Ureter (tissue), 1 donor: Measurements from ENCODE around the gene LAMA5. TPM values are rescaled to one million over a fixed set of nuclear protein-coding genes. Genes with fewer than 3 reads are reported as not detected.

Source experiments
- DNase-seq: peaks from one replicate; pipeline ENCODE4 v3.0.0-alpha.2; 2020; ENCODE audit warnings: low spot score
- total RNA-seq: library from RNA; stranded (reverse); gene quantifications from one replicate; pipeline ENCODE4 v1.2.4, GENCODE V29; 2023
- donor health status: DM: yes; HTN: yes; CAD: no.

The LAMA5 gene
- total RNA-seq, 1 donor from 2014 or later, result 433 TPM

- DNase-seq, result no peak
These were observed 6.0 kb downstream of the LAMA5 start for GRCh38 chr20:62360854-62361798.

- DNase-seq, result no peak
These were observed 7.5 kb downstream of the LAMA5 start for GRCh38 chr20:62359491-62360121.

GRCh38 chr20:62359043-62359490 is 8.0 kb downstream of the LAMA5 start:
- DNase-seq, result no peak

- DNase-seq, result no peak
These were observed 8.7 kb downstream of the LAMA5 start for GRCh38 chr20:62358171-62359042.

GRCh38 chr20:62357681-62358080 is 9.4 kb downstream of the LAMA5 start:
- DNase-seq, result no peak

GRCh38 chr20:62357187-62357667 is 9.9 kb downstream of the LAMA5 start:
- DNase-seq, result no peak

GRCh38 chr20:62356589-62357186 is 10.4 kb downstream of the LAMA5 start:
- no peak for DNase-seq

GRCh38 chr20:62355878-62356588 is 11.1 kb downstream of the LAMA5 start:
- DNase-seq, result no peak

- no peak for DNase-seq
These were observed 11.6 kb downstream of the LAMA5 start for GRCh38 chr20:62355516-62355877.

GRCh38 chr20:62354811-62355341 is 12.2 kb downstream of the LAMA5 start:
- DNase-seq, result no peak

- no peak for DNase-seq
These were observed 12.9 kb downstream of the LAMA5 start for GRCh38 chr20:62354031-62354808.

- DNase-seq, result no peak
These were observed 13.7 kb downstream of the LAMA5 start for GRCh38 chr20:62353289-62354030.

- peak; percentile 75 for DNase-seq
These were observed 14.5 kb downstream of the LAMA5 start for GRCh38 chr20:62352402-62353288.

GRCh38 chr20:62351469-62352401 is 15.4 kb downstream of the LAMA5 start:
- no peak for DNase-seq

GRCh38 chr20:62350629-62351422 is 16.3 kb downstream of the LAMA5 start:
- no peak for DNase-seq

- DNase-seq, result peak; percentile 91
These were observed 16.9 kb downstream of the LAMA5 start for GRCh38 chr20:62350098-62350628.
